Skeletal muscle satellite cell (primary cell): ENCODE data around the gene SH3BGRL3.
"Not testable (repeated sequence)": the region's sequence is repeated elsewhere in the genome, so short reads cannot be mapped to it uniquely, and the experiment has no call there.

Experiments used
- H3K27me3 ChIP-seq: 2 replicates; pipeline ENCODE4 v1.7.0; 2013; ENCODE audit warnings: low read length; ENCODE audit not compliant: control insufficient read depth, insufficient read depth
- H3K36me3 ChIP-seq: 2 replicates; pipeline ENCODE4 v1.7.0; 2013; ENCODE audit warnings: mild to moderate bottlenecking, control low read depth, low read length; ENCODE audit not compliant: insufficient read depth
- H3K4me1 ChIP-seq: 2 replicates; pipeline ENCODE4 v1.7.0; 2013; ENCODE audit warnings: low read length; ENCODE audit not compliant: control insufficient read depth, insufficient read depth
- H3K4me2 ChIP-seq: 2 replicates; pipeline ENCODE4 v1.7.0; 2013; ENCODE audit warnings: mild to moderate bottlenecking, low read length
- H3K4me3 ChIP-seq: 2 replicates; pipeline ENCODE4 v1.7.0; 2013; ENCODE audit warnings: low read length
- H3K9ac ChIP-seq: 2 replicates; pipeline ENCODE4 v1.7.0; 2013; ENCODE audit warnings: mild to moderate bottlenecking, low read depth, low read length, moderate library complexity
- H3K9me3 ChIP-seq: replicated peaks from 2 replicates; pipeline ENCODE4 v1.7.0; 2013; ENCODE audit warnings: mild to moderate bottlenecking, control low read depth, low read length

The SH3BGRL3 gene

DNA sequence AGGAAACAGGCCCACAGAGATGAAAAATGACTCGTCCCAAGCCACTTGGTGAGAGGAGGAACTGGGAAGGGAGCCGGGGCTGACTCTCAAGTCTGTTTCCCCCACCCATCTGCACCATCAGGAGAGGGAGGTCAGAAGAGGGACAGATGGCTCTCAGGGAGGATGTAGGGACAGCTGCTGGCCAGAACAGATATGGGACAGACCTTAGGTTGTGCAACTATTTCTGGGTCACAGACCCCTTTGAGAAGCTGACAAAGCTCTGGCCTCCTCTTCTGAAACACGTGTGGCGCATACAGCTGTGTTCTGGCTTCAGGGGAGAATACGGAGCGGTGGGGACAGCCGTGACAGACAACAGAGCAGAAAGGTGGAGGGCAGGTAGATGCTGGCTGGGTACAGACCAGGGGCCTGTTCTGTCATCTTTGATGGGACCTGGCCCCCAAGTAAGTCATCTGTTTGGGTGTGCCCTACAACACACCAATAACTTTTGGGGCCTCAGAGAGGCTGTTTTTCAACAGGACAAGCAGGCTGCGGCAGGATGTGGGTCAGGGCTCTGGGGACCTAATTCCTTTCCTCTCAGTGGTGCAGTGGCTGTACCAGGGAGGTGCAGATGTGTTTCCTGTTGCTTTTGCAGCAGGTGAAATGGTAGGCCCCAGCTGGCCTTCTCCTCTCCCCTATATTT is 7.3 kb downstream of the SH3BGRL3 start:
- Histone ChIP-seq H3K4me2 (no peak overlapping the region), H3K36me3 (peaks cover 20% of the 10 kb centered on the region), H3K27me3 (no peaks in the 10 kb centered on the region), H3K9me3 (no peaks in the 10 kb centered on the region), H3K4me1 (peaks cover 46% of the 10 kb centered on the region), H3K4me3 (no peak overlapping the region), H3K9ac (no peak overlapping the region)

- Histone ChIP-seq H3K9ac (no peak overlapping the region), H3K9me3 (no peaks in the 10 kb centered on the region), H3K4me1 (peaks cover 40% of the 10 kb centered on the region), H3K4me2 (no peak overlapping the region), H3K36me3 (peaks cover 15% of the 10 kb centered on the region), H3K4me3 (no peak overlapping the region), H3K27me3 (no peaks in the 10 kb centered on the region)
Measured at GRCh38 chr1:26287811-26288210, 7.9 kb downstream of the SH3BGRL3 start.

DNA sequence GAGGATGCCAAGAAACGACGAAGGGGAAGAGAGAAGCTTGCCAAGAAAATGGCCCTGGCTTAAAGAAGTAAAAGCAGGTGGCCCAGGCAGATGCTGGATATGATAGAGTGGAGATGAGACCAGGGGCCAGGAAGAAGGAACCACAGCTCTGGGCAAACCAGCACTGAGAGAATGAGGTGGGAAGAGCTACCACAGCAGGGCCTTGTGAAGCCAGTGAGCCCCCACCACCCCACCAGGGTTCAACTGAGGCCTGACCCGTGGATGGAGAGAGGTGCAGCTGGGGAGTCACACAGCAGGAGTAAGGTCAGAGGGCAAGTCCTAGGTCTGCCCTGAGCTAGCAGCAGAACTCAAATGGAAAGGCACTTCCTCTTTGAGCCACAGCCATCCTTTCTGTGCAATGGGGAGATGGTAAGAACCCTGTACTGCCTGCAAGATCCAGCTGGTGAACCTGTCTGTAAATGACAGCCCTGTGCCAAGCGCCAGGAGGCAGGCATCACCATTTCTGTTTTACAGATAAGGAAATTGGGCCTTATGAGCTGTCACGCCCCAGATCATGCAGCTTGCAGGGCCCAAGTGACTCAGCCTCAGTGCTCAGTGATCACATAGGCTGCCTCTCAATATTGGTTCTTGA is 8.5 kb downstream of the SH3BGRL3 start:
- peaks cover 12% of the 10 kb centered on the region for H3K36me3 ChIP-seq
- no peak overlapping the region for H3K9ac ChIP-seq
- H3K27me3 ChIP-seq: no peaks in the 10 kb centered on the region
- H3K9me3 ChIP-seq: no peaks in the 10 kb centered on the region
- H3K4me3 ChIP-seq: no peak overlapping the region
- H3K4me1 ChIP-seq: peaks cover 34% of the 10 kb centered on the region
- H3K4me2 ChIP-seq: no peak overlapping the region

DNA sequence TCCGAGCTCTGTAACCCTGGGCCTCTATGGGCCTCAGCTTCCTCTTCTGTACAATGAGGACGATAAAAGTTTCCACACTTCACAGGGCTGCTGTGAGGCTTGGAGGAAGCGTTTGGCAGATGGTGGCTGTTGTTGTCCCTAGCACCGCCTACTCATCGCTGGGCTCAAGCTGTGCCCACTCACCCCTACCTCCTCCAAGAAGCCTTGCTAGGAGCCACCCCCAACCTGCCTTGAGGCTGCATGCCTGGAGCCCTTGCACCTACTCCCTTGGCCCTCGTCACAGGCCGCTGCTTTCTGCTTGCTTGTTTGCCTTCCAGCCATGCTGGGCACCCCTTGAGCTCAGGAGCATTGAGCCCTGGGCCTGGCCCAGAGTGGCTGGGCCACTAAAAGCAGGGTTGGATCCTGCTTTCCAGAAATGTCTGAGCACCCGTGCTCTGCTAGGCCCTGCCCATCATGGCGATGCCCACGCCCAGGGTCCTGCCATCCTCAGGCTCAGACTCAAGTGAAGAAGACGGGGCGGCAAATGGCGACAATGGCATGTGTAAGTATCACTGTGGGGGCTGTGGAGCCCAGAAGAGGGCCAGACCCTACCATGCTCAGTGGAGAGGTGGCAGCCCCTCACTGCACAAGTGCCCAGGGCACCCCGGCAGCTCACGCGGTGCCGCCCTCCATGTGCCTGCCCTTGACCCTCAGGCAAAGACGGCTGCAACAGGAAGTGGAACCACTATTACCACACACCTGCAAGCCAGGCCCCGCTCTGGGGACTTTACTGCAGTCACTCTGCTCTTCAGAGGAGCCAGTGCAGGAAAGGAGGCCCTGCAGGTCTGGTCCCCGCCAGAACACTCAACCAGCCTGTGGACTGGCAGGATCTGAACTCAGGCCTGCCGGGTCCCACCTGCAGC is 9.5 kb downstream of the SH3BGRL3 start:
- H3K9ac ChIP-seq: no peak overlapping the region
- peaks cover 24% of the 10 kb centered on the region for H3K4me1 ChIP-seq
- H3K27me3 ChIP-seq: no peaks in the 10 kb centered on the region
- no peak overlapping the region for H3K4me2 ChIP-seq
- peaks cover 5% of the 10 kb centered on the region for H3K36me3 ChIP-seq
- H3K9me3 ChIP-seq: no peaks in the 10 kb centered on the region
- H3K4me3 ChIP-seq: no peak overlapping the region

DNA sequence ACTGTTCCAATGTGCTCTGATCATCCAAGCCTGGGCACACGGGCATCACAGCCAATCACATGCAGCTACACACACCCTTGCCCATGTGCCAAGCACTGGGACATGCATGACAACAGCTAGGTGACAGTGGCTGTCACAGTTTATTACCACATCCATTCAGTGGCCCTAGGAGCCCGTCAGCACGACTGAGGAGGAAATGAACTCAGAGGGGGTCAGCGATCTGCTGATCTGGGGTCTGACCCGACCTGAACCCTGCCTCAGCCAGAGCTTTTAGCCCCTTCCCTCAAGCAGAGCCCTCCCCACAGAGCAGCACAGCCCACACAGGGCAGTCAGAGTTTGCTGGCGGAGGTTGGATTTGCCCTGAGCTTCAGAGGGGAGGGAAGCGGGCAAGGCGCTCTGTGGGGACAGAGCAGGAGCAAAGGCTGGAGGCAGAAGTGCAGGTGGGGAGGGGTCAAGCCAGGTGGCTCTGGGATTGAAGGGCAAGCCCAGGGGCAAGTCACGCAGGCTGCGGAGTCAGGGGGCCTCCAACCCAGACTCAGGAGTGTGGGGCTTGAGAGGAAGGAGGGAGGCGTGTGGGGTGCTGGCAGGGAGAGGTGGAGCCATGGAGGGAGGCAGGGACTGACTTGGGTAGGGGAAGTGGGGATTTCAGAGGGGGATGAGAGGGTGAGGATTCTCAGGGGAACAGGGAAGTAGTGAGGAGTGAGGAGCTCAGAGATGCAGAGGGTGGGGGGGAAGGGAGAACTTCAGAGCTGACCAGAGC is 10.4 kb downstream of the SH3BGRL3 start:
- Histone ChIP-seq H3K36me3 (no peaks in the 10 kb centered on the region), H3K27me3 (no peaks in the 10 kb centered on the region), H3K9ac (no peak overlapping the region), H3K4me2 (no peak overlapping the region), H3K9me3 (no peaks in the 10 kb centered on the region), H3K4me3 (no peak overlapping the region), H3K4me1 (peaks cover 15% of the 10 kb centered on the region)

DNA sequence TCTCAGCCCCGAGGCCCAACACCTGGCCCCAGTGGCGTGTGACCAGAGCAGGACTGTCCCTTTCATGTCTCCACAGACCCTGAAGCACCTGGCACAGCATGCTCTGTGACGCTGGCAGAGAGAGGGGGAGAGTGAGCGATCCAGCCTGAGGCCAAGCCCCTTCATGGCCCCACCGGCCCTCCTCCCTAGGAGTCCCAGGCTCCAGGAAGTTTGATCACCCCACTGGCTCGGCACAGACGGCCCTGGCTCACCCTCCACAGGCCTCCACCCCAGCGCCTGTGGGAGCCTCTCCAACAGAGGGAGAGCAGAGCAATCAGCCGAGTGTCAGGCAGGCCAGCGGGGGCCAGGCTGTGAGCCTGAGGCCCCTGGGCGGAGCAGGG is 11.0 kb downstream of the SH3BGRL3 start:
- Histone ChIP-seq H3K27me3 (no peaks in the 10 kb centered on the region), H3K4me2 (no peak overlapping the region), H3K4me3 (no peak overlapping the region), H3K36me3 (no peaks in the 10 kb centered on the region), H3K9ac (no peak overlapping the region), H3K9me3 (no peaks in the 10 kb centered on the region), H3K4me1 (peaks cover 13% of the 10 kb centered on the region)

- H3K9ac ChIP-seq: no peak overlapping the region
- no peaks in the 10 kb centered on the region for H3K9me3 ChIP-seq
- peaks cover 13% of the 10 kb centered on the region for H3K4me1 ChIP-seq
- H3K4me3 ChIP-seq: no peak overlapping the region
- H3K27me3 ChIP-seq: no peaks in the 10 kb centered on the region
- H3K4me2 ChIP-seq: no peak overlapping the region
- no peaks in the 10 kb centered on the region for H3K36me3 ChIP-seq
Measured at GRCh38 chr1:26291433-26291832, 11.5 kb downstream of the SH3BGRL3 start.

- Histone ChIP-seq H3K9me3 (no peaks in the 10 kb centered on the region), H3K27me3 (no peaks in the 10 kb centered on the region), H3K9ac (no peak overlapping the region), H3K4me1 (peaks cover 12% of the 10 kb centered on the region), H3K36me3 (no peaks in the 10 kb centered on the region), H3K4me2 (no peak overlapping the region), H3K4me3 (no peak overlapping the region)
Measured at GRCh38 chr1:26291939-26292338, 12.1 kb downstream of the SH3BGRL3 start.

DNA sequence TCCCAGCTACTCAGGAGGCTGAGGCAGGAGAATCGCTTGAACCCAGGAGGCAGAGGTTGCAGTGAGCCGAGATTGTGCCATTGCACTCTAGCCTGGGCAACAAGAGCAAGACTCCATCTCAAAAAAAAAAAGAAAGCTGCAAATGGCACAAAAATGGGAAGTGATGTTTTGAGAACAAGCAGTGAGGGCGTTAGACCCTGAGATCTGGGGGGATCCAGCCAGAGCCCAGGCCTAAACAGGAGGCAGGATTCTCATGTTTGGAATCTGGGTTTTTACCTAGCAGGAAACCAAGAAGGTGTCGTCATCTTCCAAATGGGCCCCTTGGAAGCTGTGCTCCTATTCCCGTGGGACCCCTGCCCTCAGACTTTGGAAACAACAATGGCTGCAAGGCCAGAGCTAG is 12.8 kb downstream of the SH3BGRL3 start:
- H3K4me2 ChIP-seq, H3K36me3 ChIP-seq, H3K27me3 ChIP-seq, H3K4me3 ChIP-seq, H3K4me1 ChIP-seq, H3K9ac ChIP-seq, H3K9me3 ChIP-seq: not testable (repeated sequence)

DNA sequence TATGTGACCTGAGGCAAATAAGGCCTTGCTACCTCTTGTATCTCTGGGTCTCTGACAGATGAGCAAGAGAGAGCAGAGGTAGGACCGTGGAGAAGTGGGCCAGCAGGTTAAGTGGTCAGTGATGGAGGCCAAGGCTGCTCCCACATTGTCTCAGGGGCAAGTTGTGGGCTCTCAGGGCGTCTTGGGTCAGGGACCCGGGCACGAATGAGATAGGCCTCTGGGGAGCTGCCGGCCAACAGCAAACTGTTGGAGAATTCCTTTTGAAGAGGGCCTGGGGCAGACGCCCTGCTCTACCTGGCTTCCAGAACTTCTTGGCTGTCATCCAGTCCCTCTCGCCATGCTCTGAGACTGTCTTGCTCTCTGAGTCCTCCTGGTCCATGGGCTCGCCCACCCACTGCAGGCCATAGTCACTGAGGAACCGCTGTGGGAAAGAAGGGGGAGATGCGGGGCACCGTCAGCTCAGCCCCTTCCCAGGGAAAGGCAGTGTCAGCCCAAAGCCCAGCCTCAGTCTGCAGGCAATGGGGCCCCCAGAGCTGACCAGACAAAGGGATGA is 14.1 kb downstream of the SH3BGRL3 start:
- no peak overlapping the region for H3K4me3 ChIP-seq
- no peak overlapping the region for H3K9ac ChIP-seq
- no peaks in the 10 kb centered on the region for H3K9me3 ChIP-seq
- H3K27me3 ChIP-seq: no peaks in the 10 kb centered on the region
- H3K4me1 ChIP-seq: peaks cover 8% of the 10 kb centered on the region
- no peaks in the 10 kb centered on the region for H3K36me3 ChIP-seq
- H3K4me2 ChIP-seq: no peak overlapping the region
